Fibroblast of villous mesenchyme (primary cell): ENCODE measurements around the gene TMEM14A. TPM values are rescaled to one million over a fixed set of nuclear protein-coding genes. Genes with fewer than 3 reads are reported as not detected.
A peak's percentile ranks its signal among the peaks of the same experiment; 100 is the strongest.
"Not testable (repeated sequence)": the region's sequence is repeated elsewhere in the genome, so short reads cannot be mapped to it uniquely, and the experiment has no call there.

Experiments used
- DNase-seq: peaks from one replicate; pipeline ENCODE4 v3.0.0-alpha.2; 2010; ENCODE audit warnings: low read depth
- H3K4me3 ChIP-seq: 2 replicates; pipeline ENCODE4 v1.5.1; 2011; ENCODE audit warnings: low read depth, mild to moderate bottlenecking, low read length
- CTCF ChIP-seq: IDR thresholded peaks from 2 replicates; pipeline ENCODE4 v1.5.1; 2012; ENCODE audit warnings: low read depth, mild to moderate bottlenecking, low read length; ENCODE audit not compliant: insufficient read depth
- total RNA-seq: library from RNA; depleted of rRNA; stranded (reverse); fragments of >200 nt; gene quantifications from 2 replicates; pipeline ENCODE4 v1.2.3, GENCODE V29; 2012

TMEM14A gene
- total RNA-seq, 1 donor: 31.1 TPM

DNA sequence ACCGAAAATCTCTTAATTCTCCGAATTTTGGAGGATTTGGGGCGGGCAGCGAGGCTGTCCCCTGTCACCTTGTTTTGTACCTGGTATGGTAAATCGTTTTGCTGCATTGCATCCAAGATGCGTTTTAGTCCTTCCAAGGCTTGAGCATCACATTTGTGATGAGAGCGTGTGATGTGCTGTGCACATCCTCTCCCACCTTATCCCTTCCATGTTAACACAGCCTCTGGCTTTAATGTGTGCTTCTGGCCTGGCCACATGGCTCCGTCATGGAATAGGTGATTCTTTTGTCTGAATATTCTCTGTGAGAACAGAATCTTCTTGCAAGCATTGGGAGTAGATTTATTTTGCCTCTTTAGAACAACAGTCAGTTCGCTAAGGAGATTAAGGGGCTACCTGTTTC, 763 bp downstream of the TMEM14A start:
- DNase-seq: no peak
- TF ChIP-seq CTCF: no peak
- H3K4me3 ChIP-seq: peak overlapping the region; percentile 79

- no peak for DNase-seq
- no peak for TF ChIP-seq CTCF
Measured at GRCh38 chr6:52672412-52673025, 1.6 kb downstream of the TMEM14A start.

GRCh38 chr6:52674666-52675065, 3.8 kb downstream of the TMEM14A start:
- no peak overlapping the region for H3K4me3 ChIP-seq
- no peak for TF ChIP-seq CTCF
- no peak for DNase-seq

More at GRCh38 chr6:52672412-52673025, 1.6 kb downstream of the TMEM14A start:
- H3K4me3 ChIP-seq: no peak overlapping the region

DNA sequence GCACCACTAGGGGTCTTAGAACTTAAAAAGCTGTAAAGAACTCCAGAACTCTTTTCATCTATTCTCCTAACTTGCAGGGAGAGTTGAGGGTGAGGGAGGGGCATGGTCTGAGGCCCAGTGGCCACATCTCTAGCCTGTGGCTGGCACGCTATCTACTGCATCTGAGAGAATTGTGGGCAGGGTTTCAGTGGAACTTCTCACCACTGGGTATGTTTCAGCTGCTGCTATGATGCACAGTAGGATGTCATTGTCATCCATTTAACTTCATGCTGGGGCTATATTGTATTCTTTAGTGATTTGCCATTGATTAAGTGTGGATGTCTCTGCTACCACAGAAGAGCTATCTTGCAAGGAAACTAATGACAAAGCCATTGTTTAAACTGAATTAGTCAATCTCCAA, 4.5 kb downstream of the TMEM14A start:
- no peak for TF ChIP-seq CTCF
- no peak overlapping the region for H3K4me3 ChIP-seq
- no peak for DNase-seq

DNA sequence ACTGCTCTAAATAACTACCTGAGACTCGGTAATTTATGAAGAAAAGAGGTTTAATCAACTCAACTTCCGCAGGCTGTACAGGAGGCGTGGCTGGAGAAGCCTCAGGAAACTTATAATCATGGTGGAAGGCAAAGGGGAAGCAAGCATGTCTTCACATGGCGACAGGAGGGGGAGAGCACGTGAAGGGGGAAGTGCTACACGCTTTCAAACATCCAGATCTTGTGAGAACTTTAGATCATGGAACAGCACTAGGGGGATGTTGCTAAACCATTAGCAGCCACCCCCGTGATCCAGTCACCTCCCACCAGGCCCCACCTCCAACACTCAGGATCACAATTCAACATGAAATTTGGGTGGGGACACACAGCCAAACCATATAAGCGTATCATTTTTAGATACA, 5.7 kb downstream of the TMEM14A start:
- not testable (repeated sequence) for H3K4me3 ChIP-seq

GRCh38 chr6:52681416-52681815, 10.5 kb downstream of the TMEM14A start:
- DNase-seq: no peak
- H3K4me3 ChIP-seq: no peak overlapping the region
- no peak for TF ChIP-seq CTCF

More for the DNA sequence above, 5.7 kb downstream of the TMEM14A start:
- DNase-seq: not testable (repeated sequence)

DNA sequence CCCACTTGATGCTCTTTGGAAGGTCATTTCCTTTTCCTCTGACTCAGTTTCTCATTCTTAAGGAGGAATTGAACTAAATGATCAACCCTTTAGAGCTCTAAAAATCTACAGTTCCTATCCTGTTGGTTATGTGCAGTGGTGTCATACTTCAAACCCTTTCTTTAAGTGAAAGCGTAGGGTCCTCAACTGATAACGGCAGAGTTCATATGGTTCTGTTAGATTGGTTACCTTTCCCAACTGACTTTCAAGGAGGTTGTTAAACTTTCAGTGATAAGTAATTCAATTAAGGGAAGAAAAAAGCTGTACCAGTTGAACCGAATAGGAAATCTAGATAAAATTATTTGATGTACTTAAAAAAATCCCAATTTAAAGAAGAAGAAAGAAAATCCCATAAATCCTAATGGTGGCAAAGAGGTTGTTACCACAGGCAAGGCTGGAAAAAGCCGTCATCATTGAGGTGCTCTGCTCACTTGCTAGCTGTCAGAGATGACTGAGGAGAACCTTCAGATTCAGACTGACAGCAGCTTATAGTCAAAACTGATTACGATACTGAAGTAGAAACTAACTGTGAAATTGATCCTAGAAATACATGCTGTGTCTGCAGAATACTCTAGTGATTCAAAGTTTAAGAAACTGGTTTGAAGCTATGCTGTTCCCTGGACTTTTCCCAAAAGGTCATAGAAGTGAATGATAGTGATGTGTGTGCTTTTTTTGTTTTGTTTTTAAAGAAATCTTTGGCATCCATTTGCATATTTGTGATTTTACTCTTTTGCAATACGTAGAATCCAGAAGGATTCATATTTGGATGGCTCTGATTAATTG, 16.2 kb downstream of the TMEM14A start:
- DNase-seq: no peak
- no peak overlapping the region for H3K4me3 ChIP-seq
- no peak for TF ChIP-seq CTCF
